Measurements from ENCODE around the gene AARS1.
"Not testable (repeated sequence)": the region's sequence is repeated elsewhere in the genome, so short reads cannot be mapped to it uniquely, and the experiment has no call there.

The AARS1 gene

DNA sequence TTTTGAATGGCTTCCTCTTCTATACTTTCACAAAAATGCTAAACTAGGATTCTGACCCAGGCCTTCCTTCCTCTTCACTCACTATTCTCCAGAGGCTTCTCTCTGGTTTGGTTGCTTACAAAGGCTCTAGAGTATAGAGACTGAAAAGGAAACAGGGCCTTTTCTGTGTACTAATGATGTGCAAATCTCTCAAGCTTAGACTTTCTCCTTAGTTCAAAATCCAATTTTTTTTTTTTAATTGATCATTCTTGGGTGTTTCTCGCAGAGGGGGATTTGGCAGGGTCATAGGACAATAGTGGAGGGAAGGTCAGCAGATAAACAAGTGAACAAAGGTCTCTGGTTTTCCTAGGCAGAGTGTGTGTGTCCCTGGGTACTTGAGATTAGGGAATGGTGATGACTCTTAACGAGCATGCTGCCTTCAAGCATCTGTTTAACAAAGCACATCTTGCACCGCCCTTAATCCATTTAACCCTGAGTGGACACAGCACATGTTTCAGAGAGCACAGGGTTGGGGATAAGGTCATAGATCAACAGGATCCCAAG is 65.3 kb downstream of the AARS1 start:
- DNase-seq = not testable (repeated sequence)

GRCh38 chr16:70223216-70223615 is 66.1 kb downstream of the AARS1 start:
- DNase-seq = not testable (repeated sequence)

DNA sequence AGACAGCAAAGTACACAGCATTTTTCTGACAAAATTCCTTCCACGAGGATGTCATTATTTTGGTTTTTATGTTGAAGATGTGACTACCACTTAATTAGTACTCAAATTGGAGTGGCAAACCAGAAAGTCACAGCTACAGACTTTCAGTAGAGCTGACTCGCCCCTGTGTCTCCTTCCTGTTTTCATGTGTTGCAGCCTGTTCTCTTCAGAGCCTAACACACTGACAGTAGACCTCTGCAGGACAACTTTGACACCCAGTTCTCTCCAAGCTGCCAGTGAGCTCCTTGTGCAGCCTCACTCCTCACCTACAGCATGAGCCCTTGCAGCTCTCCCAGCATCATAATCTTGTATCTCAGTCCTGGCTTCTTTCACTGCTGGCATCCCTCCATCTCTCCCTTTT is 66.7 kb downstream of the AARS1 start:
- DNase-seq = not testable (repeated sequence)

GRCh38 chr16:70218586-70218985 is 70.7 kb downstream of the AARS1 start:
- DNase-seq = not testable (repeated sequence)

GRCh38 chr16:70206382-70206781 is 82.9 kb downstream of the AARS1 start:
- not testable (repeated sequence) for DNase-seq

DNA sequence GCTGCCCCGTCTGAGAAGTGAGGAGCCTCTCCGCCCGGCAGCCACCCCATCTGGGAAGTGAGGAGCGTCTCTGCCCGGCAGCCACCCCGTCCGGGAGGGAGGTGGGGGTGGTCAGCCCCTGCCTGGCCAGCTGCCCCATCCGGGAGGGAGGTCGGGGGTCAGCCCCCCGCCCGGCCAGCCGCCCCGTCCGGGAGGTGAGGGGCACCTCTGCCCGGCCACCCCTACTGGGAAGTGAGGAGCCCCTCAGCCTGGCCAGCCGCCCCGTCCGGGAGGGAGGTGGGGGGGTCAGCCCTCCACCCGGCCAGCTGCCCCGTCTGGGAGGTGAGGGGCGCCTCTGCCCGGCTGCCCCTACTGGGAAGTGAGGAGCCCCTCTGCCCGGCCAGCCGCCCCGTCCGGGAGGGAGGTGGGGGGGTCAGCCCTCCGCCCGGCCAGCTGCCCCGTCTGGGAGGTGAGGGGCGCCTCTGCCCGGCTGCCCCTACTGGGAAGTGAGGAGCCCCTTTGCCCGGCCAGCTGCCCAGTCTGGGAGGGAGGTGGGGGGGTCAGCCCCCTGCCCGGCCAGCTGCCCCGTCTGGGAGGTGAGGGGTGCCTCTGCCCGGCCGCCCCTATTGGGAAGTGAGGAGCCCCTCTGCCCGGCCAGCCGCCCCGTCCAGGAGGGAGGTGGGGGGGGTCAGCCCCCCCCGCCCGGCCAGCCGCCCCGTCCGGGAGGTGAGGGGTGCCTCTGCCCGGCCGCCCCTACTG is 84.5 kb downstream of the AARS1 start:
- DNase-seq = not testable (repeated sequence)

DNA sequence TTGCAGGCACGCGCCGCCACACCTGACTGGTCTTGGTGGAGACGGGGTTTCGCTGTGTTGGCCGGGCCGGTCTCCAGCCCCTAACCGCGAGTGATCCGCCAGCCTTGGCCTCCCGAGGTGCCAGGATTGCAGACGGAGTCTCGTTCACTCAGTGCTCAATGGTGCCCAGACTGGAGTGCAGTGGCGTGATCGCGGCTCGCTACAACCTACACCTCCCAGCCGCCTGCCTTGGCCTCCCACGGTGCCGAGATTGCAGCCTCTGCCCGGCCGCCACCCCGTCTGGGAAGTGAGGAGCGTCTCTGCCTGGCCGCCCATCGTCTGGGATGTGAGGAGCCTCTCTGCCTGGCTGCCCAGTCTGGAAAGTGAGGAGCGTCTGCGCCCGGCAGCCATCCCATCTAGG is 85.3 kb downstream of the AARS1 start:
- not testable (repeated sequence) for DNase-seq

DNA sequence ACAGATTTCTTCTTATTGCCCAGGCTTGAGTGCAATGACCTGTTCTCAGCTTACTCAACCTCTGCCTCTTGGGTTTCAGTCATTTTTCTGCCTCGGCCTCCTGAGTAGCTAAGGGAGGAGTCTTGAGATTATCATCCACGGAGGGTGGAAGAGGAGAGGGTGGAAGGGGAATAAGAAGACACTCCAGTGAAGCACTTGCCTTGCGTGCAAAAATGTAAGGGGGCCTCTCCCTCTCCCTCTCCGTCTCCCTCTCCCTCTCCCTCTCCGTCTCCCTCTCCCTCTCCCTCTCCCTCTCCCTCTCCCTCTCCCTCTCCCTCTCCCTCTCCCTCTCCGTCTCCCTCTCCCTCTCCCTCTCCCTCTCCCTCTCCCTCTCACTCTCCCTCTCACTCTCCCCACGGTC is 85.8 kb downstream of the AARS1 start:
- DNase-seq = not testable (repeated sequence)

All from COR-L47 (cell line).